ENCODE data around the gene SLC12A1.

DNA sequence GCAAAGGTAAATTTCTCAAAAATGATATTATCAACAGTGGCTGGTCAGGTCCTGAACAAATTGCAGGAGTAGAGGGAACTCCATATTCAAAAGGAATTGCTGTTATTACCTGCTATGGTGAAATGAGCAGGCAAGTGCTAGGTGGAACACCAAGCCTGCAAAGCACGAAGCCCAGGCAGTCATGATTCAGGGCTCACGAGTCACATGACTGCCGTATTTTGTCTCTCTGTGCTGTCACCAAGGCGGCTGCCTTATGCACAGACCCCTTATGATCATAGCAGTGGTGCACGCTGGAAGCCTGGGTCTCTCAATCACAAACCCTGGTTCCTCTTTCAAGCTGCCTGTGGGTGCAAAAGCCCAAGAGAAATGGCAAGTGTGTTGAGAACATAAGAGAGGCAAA lies 24.4 kb downstream of the SLC12A1 start:
- TF ChIP-seq TOX (CRISPR knock-in tag; IDR thresholded peaks at IDR 0.05; ENCODE audit: borderline replicate concordance) (no peak), GLIS3 (CRISPR knock-in tag; IDR thresholded peaks at IDR 0.05) (no peak), OSR1 (CRISPR knock-in tag; IDR thresholded peaks at IDR 0.05) (no peak), ISL1 (CRISPR knock-in tag; IDR thresholded peaks at IDR 0.05) (no peak), TCF4 (CRISPR knock-in tag; IDR thresholded peaks at IDR 0.05; ENCODE audit: borderline replicate concordance) (no peak), ESRRG (CRISPR knock-in tag; IDR thresholded peaks at IDR 0.05) (no peak), BACH2 (CRISPR knock-in tag; IDR thresholded peaks at IDR 0.05; ENCODE audit: borderline replicate concordance) (no peak), ZNF565 (CRISPR knock-in tag; conservative IDR thresholded peaks at IDR 0.05; ENCODE audit: low read depth) (no peak), RARB (CRISPR knock-in tag; IDR thresholded peaks at IDR 0.05) (no peak), ZC3H10 (CRISPR knock-in tag; IDR thresholded peaks at IDR 0.05) (no peak)
- TF ChIP-seq, protein P1, sequence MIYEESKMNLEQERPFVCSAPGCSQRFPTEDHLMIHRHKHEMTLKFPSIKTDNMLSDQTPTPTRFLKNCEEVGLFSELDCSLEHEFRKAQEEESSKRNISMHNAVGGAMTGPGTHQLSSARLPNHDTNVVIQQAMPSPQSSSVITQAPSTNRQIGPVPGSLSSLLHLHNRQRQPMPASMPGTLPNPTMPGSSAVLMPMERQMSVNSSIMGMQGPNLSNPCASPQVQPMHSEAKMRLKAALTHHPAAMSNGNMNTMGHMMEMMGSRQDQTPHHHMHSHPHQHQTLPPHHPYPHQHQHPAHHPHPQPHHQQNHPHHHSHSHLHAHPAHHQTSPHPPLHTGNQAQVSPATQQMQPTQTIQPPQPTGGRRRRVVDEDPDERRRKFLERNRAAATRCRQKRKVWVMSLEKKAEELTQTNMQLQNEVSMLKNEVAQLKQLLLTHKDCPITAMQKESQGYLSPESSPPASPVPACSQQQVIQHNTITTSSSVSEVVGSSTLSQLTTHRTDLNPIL (CRISPR knock-in tag; IDR thresholded peaks at IDR 0.05; ENCODE audit: low read depth) = no peak
